Left lobe of liver (tissue), 2 donors: ENCODE results near the gene ZFPM1. TPM values are rescaled to one million over a fixed set of nuclear protein-coding genes. Genes with fewer than 3 reads are reported as not detected.

Experiments
- ATAC-seq: fragments of 200-7000 bp; cut with Tn5 transposase; one replicate; pipeline ENCODE4 v1.9.1; 2020; ENCODE audit warnings: mild to moderate bottlenecking, moderate library complexity
- DNase-seq: peaks from one replicate; pipeline ENCODE4 v3.0.0-alpha.2; 2020; ENCODE audit warnings: low spot score
- total RNA-seq: library from RNA; stranded (reverse); gene quantifications from one replicate; pipeline ENCODE4 v1.2.1, GENCODE V29; 2021
- donor health status: DM: no; HTN: no; CAD: no; lungs with moderate emphysema.
- donor health status: DM: no; HTN: yes; CAD: no.

Gene ZFPM1
- total RNA-seq, 1 donor from 2014 or later: 14.6 TPM

DNA sequence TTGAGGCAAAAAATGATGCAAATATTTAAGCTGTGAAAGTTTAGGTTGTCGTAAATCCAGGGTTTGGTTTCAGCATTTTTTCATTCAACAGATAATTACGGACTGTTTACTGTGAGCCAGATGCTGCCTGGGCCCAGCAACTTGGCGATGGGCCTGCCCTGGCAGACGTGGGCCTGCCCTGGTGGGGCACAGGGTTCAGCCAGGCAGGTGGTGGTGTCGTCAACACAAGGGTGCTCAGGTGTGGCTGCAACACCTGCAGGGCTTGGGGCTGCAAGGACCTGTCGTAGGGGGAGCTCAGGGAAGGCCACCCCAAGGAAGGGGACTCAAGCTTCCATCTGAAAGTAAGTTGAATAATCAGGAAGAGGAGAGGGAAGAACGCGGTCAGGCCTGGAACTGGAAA, 132.2 kb downstream of the ZFPM1 start:
- peak; percentile 53 for ATAC-seq

DNA sequence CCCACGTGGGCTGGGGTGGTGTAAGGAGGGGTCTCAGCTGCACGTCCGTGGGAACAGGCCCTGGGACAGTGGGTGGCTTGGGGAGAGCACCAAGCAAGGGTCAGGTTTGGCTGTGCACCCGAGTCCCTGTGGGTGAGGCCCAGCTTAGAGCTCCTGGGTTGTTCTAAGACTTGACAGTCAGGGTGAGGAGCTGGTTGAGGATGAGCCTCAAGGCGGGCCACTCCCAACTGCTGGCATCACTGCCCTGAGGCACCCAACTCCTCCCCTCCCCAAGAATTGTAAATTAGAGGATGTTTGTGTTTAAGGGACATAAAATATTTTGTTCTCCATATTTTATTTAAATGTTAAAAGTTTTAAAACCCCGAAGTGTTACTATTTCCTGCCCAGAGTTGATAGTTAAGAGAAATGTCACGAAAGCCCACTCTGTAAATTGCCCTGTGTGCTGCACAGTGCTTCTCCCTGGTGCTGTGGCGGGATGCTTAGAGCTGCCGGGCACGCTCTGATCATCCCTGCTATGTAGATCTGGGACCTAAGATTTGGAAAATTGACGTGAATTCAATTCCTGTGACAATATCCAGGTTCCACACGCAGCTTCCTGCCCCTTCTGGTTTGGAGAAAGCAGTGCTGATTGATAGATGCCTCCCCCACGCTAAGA, 133.0 kb downstream of the ZFPM1 start:
- DNase-seq (no peak), ATAC-seq (no peak)

More for the DNA sequence above, 132.2 kb downstream of the ZFPM1 start:
- DNase-seq: no peak

Other genes with a start within 250 kb of the ZFPM1 start
- 0.38 TPM for gene ZNF469, start 70.3 kb upstream of the ZFPM1 start, total RNA-seq
- gene ZC3H18, start 117.1 kb downstream of the ZFPM1 start, total RNA-seq: 18.1 TPM
- not detected for gene IL17C, start 185.3 kb downstream of the ZFPM1 start, total RNA-seq
- gene CYBA, start 197.8 kb downstream of the ZFPM1 start, total RNA-seq: 32.5 TPM
- 16.2 TPM for gene MVD, start 209.8 kb downstream of the ZFPM1 start, total RNA-seq
- 0.43 TPM for gene SNAI3, start 233.2 kb downstream of the ZFPM1 start, total RNA-seq